Stimulated activated CD4-positive, alpha-beta T cell treated with anti-CD3 and anti-CD28 coated beads, TNF-alpha, amount 100 ng/mL, for 1 hour (primary cell): Measurements from ENCODE around the gene TEKT3.

Source experiments
- DNase-seq, 3 donors: peaks; one replicate each; pipeline ENCODE4 v3.0.0-alpha.2; 2020; ENCODE audit warnings: low read depth in 3 of 3, low spot score in 1 of 3

The TEKT3 gene

GRCh38 chr17:15267996-15268395 lies 73.4 kb downstream of the TEKT3 start:
- DNase-seq: no peak

DNA sequence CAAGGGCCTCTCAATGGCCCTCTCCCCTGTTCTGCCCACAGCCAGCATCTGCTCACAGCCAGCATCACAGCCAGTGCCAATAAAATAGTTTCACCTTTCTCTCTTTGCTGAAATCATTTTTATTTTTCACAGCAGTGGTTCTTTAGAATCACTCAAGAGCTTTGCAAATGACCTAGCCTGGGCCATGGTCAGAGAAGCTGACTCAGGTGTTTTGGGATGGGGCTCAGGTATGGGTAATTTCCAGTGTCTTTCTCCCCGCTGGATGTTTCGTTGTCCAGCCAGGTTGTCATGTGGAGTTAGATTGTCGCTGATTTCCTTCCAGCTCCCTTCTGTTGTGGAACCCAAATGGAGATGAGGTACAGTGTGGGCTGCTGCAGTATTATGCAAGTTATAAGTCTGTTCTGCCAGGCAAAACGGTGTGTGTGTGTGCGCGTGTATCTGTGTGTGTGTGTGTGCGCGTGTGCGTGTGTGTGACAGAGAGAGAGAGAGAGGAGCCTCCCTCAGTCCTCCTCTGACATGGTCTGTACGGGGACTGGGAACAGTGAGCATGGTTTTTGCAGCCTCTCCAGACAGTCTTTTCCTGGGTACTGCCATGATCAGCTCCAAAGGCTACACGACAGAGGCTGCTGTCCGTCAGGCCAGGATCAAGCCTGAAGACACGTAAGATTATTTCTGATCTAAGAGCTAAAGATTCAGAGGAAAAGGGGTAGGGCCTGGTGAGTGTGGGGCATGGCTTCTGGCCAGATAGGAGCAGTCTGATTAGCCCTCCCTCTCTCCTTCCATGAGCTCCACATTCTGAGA lies 74.9 kb downstream of the TEKT3 start:
- no peak for DNase-seq

- DNase-seq: no peak
Measured at GRCh38 chr17:15265131-15265530, 76.3 kb downstream of the TEKT3 start, which contains the start of gene PMP22. TSS of gene PMP22 (minus strand) at chr17:15265326. CDS start at chr17:15260727, 4,599 bp downstream.

GRCh38 chr17:15264542-15264941 lies 76.9 kb downstream of the TEKT3 start:
- no peak for DNase-seq

DNA sequence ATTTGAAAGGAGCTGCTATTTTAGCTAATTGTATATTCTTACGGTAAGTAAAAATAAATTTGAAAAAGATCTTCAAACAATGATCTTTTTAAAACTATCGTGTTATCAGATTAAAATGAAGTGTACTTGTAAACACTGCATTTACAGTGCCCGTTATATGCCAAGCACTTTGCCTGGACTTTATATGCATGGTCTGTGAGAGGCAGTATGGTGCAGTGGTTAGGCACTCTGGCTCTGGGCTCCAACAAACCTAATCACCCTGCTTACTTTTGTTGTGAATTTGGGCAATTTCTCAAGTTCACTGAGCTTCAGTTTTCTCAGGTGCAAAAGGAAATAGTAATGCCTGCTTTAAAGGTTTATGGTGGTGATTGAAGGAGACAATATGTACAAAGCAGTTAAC lies 77.7 kb downstream of the TEKT3 start:
- DNase-seq: no peak

- DNase-seq: no peak
Measured at GRCh38 chr17:15263206-15263579, 78.2 kb downstream of the TEKT3 start.

DNA sequence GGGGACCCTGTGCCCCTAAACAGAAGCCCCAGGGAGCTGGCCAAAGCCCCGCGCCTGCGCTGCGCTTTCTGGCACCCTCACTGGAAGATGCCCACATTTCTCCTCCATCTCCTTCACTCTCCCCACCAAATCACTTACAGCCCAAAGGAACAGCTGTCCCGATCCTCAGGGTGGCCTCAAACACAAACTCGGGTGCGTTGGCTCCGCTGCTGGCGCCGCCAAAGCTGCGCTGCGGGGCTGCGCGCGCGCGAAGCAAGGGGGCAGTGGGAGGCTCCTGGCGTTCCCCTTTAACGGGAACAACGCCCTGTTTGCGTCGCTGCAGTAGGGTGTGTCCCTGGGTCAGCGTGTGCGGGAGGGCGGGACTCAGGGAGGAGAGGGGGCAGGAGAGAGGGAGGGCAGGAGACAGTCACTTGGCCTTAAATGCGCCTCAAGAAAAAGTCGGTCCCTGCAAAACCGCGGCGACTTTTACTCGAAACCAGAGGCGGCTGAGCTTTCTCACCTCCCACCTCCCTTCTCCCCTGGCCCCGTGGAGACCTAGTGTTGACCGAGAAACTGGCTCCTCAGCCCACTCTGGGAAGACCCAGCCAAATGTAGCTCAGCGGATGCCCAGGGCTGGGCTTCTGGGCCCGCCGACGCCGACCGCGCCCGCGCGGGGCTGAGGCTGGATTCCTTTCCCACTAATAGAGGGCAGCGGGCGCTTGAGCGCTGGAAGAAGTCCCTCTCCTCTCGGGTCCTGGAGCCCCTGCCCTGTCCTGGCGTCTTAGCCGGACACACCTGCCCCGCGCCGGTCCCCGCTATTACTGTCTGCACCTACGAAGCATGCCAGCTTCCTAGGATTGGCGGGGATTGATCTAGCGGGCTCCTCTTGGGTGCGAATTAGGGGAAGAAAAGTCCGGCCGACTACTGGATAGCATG lies 78.8 kb downstream of the TEKT3 start:
- no peak for DNase-seq

DNA sequence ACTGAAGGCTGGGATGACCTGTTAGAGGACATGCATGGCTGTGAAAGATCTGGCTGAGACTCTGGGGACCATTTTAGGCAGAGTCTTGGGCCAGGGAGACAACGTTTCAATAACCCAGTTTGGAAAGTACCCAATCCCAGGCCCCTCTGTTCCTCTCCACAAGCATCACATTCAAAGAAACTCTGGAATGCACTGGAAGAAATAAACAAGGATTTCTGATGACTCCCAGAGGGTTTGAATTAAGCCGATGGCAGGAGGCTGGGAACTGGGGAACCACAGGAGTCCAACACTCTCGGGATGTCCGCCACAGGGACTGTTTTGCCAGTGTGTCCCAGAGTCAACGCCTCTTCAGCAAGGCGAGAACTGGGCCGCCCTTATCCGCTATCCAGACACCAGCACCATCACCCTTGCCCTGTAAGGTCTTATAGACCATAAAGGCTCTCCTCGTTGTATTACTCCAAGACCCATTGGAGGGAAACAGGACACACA lies 79.6 kb downstream of the TEKT3 start:
- DNase-seq: no peak

DNA sequence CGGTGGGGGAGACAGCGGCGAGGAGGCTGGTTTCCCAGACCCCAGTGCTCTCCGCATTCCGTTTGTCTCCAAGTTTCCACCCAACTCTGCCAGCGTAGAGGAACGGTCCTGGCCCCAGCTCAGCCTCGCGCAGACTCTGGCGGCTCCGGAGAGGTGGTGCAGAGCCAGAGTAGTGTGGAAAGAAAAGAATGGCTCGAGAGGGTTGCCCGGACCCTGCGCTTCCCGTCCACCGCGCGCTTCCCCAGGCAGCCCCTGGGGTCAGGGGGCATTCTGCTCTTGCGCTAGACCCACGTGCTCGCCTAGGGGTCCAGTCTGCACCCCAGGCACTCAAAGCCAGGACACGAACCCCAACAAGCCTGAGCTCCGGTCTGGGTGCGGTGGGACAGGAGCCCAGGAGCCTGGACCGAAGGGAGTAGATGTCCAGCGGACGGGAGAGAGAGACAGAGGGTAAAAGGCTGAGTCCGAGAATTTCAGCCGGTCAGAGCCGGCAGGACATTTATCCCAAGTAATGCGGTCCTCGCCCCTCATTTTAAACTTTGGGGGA lies 80.1 kb downstream of the TEKT3 start:
- no peak for DNase-seq

DNA sequence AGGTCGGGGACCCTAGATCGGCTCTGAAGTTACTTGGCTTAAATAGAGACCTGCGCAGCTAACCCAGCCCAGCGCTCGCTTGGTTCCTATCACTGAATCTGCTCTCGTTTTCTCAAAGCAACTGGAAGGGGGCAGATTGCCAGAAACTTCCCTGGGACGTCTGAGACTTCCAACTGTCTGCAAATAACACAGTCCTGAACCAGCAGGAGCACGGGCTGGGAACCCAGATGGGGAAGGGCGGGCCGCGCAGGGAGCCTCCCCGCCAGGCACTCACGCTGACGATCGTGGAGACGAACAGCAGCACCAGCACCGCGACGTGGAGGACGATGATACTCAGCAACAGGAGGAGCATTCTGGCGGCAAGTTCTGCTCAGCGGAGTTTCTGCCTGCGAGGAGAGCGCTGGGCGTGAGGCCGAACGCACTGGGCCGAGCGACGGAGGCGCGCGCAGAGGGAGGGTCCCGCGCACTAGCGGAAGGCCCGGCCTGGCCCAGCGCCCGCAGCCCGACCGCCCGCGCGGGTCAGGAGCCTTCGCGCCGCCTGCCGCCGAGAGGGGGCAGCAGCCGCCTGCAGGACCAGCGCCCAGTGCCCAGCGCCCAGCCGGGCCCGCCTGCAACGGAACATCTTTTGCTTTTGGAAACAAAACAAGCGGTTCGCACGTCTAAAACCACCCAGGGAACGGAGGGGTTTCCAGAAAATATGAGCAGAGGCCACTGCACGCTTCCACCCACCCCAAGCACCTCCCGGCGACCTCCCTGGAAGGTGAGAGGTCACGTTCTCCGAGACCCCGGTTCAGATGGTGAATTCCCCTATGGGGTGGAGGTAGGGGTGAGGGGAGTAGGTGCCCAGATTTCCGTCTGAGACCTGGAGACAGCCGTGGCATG lies 80.8 kb downstream of the TEKT3 start:
- peak in 1 of 3 donors; percentile 7 for DNase-seq

DNA sequence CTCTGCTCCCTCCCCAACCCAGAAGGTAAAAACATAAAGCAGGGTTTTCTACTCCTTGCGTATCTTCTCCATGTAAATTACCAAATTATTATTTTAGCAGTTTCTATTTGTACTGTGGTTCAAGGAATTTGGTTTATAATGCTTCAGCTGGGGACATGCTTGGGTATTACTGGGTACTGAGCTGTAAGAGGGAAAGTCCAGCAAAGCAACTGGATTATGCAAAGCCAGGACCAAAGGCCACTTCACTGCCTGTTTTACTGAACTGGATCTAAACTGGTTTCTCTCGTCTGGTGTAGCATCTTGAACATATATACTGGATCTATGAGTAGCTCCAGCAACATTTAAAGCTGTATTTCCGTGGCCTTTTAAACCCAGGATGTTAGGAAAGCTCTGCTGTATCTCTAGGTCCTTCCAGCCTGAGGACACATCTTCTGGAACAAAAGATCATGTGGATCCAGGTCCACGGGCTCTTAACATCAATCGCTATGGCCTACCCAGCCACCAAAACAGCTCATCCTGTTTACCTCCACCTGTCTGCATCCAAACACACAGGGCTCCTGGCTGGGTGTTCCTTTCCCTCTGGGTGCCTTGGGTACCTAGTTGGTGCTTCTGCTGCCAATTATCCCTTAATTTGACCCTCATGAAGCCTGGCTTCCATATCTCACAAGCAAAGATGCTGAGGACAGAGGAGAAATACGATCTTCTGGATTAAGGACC lies 83.4 kb downstream of the TEKT3 start:
- DNase-seq: no peak

- peak in 2 of 3 donors; percentile 8 to 24 for DNase-seq
Measured at GRCh38 chr17:15257258-15257788, 84.1 kb downstream of the TEKT3 start.

- no peak for DNase-seq
Measured at GRCh38 chr17:15256689-15257088, 84.7 kb downstream of the TEKT3 start.

DNA sequence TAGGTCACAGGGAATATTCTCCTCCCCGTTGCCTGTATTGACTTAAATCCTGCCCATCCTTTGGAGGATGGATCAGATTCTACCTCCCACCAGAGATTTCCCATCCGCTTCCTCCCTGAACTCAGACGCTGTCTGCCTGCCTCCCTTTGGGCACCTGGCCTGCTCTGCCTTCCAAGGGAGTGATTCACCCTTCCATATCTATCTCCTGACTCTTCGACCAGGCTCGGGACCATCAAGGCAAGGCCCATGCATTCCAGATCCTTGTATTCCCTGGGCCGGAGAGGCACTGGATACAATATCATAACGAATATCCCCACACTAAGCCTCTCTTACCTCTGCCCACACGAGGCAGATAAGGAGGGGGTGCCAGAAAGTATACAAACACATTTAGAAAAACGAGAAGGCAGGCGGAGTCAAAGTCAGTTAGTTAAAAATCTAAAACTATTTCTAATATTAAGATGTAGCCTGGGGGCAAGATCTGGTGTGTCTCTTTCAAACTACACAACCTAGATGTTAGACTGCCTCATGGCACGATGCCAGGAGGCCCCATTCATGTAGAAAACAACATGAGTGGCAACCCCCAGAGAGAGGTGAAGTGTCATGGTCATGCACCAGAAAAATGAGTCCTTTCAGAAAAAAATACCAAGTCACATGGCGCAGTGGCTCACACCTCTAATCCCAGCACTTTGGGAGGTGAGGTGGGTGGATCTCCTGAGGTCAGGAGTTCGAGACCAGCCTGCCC lies 85.5 kb downstream of the TEKT3 start:
- DNase-seq: no peak
